ENCODE results near the gene DENND1B.

DNA sequence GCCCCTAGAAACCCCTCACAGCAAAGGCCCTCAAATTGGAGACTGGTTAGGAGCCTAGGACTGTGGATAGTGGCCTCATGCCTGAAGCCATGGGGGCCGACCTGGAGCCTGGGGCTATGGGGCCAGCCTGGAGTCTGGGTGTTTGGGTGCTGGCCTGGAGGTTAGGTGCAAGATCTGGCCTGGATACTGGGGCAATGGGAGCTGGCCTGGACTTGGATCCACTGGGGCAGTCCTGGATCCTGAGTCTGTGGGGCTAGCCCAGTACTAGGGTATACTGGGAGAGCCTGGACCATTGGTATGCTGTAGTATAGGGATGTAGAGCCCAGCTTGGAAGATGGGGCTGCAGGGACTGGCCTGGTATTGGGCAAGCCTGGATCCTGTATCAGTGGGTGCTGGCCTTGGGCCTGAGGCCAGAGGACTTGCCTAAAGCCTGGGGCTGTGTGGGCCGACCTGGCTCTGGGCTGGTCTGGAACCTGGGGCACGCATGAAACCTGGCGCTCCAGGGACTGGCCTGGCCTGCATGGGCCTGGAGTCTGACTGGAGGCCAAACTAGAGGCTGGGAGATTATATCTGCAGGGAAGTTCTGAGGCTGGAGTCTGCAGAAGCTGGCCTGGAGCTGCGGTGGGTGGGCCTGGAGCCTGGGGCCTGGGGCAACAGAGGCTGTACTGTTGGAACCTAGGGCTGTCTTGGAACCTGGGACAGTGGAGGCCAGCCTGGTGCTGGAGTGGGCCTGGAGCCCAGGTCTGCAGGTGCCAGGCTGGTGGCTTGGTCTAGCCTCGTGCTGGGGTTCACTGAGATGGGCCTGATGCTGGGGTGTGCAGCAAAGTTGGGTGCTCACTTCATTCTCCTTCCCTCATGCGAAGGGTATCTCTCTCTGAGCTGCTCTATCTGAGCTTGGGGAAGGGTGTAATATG is 12.6 kb upstream of the DENND1B start:
- TF ChIP-seq EZH2 (IDR thresholded peaks at IDR 0.05; ENCODE audit: insufficient read depth, poor library complexity, severe bottlenecking): no peak
- no peak for TF ChIP-seq EZH2phosphoT487 (IDR thresholded peaks at IDR 0.05; ENCODE audit: insufficient read depth, low read depth)
